Measurements from ENCODE around the gene FRAS1.

Gene FRAS1

GRCh38 chr4:78520808-78521226 lies 463.7 kb downstream of the FRAS1 start:
- DNase-seq (ENCODE audit: extremely low spot score), result no peak
- ChIA-PET POLR2A (no interaction called here), CTCF (no interaction called here)
- TF ChIP-seq CTCF (IDR thresholded peaks at IDR 0.05; ENCODE audit: control extremely low read depth, extremely low read depth, low read depth, missing control alignments), result no peak

- DNase-seq (ENCODE audit: extremely low spot score), result no peak
- CTCF ChIA-PET, result interaction anchor here (1.5 to 1.6 kb wide), 2 partner anchors 10 to 13 kb away, joined by 3 to 4 read pairs; no protein-coding TSS in a partner anchor
- POLR2A ChIA-PET, result no interaction called here
- TF ChIP-seq CTCF (IDR thresholded peaks at IDR 0.05; ENCODE audit: control extremely low read depth, extremely low read depth, low read depth, missing control alignments), result no peak
These were observed 466.9 kb downstream of the FRAS1 start for GRCh38 chr4:78524009-78524408.

GRCh38 chr4:78525559-78525958 lies 468.4 kb downstream of the FRAS1 start:
- ChIA-PET POLR2A (no interaction called here), CTCF (interaction anchor here (1.0 kb wide), 1 partner anchor 12 kb away, joined by 3 read pairs; no protein-coding TSS in a partner anchor)
- TF ChIP-seq CTCF (IDR thresholded peaks at IDR 0.05; ENCODE audit: control extremely low read depth, extremely low read depth, low read depth, missing control alignments), result no peak
- no peak for DNase-seq (ENCODE audit: extremely low spot score)

- POLR2A ChIA-PET, result no interaction called here
- DNase-seq (ENCODE audit: extremely low spot score), result no peak
- TF ChIP-seq CTCF (IDR thresholded peaks at IDR 0.05; ENCODE audit: control extremely low read depth, extremely low read depth, low read depth, missing control alignments), result no peak
- CTCF ChIA-PET, result interaction anchor here (1.2 to 1.7 kb wide), 2 partner anchors 10 to 74 kb away, joined by 4 to 6 read pairs; no protein-coding TSS in a partner anchor
These were observed 470.0 kb downstream of the FRAS1 start for GRCh38 chr4:78527103-78527502.

- TF ChIP-seq CTCF (IDR thresholded peaks at IDR 0.05; ENCODE audit: control extremely low read depth, extremely low read depth, low read depth, missing control alignments), result no peak
- CTCF ChIA-PET, result interaction anchor here (1.2 to 1.7 kb wide), 2 partner anchors 10 to 74 kb away, joined by 4 to 6 read pairs; no protein-coding TSS in a partner anchor
- POLR2A ChIA-PET, result no interaction called here
- no peak for DNase-seq (ENCODE audit: extremely low spot score)
These were observed 470.4 kb downstream of the FRAS1 start for GRCh38 chr4:78527555-78527954.

- POLR2A ChIA-PET, result no interaction called here
- no peak for DNase-seq (ENCODE audit: extremely low spot score)
- CTCF ChIA-PET, result interaction anchor here (1.2 to 1.7 kb wide), 2 partner anchors 9 to 73 kb away, joined by 4 to 6 read pairs; no protein-coding TSS in a partner anchor
- no peak for TF ChIP-seq CTCF (IDR thresholded peaks at IDR 0.05; ENCODE audit: control extremely low read depth, extremely low read depth, low read depth, missing control alignments)
These were observed 471.2 kb downstream of the FRAS1 start for GRCh38 chr4:78528327-78528726.
